GM21381 (cell line): ENCODE measurements around the gene SOX13.
"Not testable (repeated sequence)": the region's sequence is repeated elsewhere in the genome, so short reads cannot be mapped to it uniquely, and the experiment has no call there.

ENCODE experiments used
- ATAC-seq: cut with Tn5 transposase; IDR thresholded peaks from one replicate; pipeline ENCODE4 v1.9.1; 2021; ENCODE audit warnings: mild to moderate bottlenecking, moderate library complexity; ENCODE audit not compliant: unreplicated experiment

Gene SOX13

DNA sequence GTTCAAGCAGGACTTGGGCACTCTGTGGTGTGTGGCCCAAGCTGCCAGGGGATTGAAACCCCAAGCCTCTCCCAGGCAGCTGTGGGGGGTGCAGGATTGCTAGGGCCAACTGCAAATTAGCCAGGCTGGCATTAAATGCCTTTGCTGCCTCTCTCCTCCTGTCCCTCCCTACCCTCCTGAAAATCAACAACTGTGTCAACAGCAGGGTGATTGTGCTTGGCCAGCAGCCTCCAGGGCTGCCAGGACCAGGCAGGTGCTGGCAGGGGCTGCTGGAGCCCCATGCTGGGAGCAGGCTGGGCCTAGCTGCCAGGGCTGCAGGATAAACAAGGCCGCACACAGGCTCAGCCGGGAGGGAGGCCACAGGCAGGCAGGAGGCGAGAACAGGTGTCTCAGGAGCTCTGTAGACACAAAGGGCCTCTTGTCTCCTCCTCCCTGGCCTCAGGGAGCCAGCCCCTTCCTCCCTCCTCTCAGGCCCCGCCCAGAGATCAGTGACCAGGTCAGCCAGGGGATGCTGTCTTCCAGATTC, 11.4 kb downstream of the SOX13 start:
- ATAC-seq, result no peak

GRCh38 chr1:204085876-204086275, 13.0 kb downstream of the SOX13 start:
- ATAC-seq, result no peak

DNA sequence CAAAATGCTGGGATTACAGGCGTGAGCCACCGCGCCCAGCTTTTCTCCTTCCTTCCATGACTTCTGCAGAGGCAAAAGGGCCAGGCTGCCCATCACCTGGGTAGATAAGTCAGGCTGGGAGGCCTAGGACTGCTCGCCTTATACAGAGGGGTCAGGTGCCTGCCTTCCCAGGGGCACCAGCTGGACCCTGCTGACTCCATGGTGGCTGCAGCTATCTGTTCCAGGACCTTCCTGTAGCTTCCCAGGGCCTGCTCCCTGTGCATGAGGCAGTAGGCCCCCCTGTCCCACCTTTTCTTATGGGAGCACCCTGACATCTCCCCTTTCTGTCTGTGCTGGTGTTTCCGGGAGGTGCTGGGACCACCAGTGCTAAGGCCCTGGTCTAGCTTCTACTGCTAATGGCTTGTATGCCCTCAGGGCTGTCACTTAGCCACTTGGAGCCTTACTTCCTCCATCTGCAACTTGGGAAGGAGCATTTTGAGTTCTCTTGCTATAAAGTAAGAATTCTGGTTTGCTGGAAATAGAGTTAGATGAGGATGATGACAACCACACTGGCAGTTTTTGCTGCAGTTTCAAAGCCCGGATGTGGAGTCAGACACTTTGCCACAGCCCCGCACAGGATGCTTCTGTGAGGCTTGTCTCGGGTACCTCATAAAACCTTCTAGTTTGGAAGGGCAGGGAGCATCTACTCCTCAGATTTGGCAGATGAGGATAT, 14.4 kb downstream of the SOX13 start:
- no peak for ATAC-seq

GRCh38 chr1:204087893-204088528, 15.1 kb downstream of the SOX13 start:
- ATAC-seq, result no peak

- ATAC-seq, result no peak
These were observed 15.7 kb downstream of the SOX13 start for GRCh38 chr1:204088596-204088995.

GRCh38 chr1:204089044-204089751, 16.3 kb downstream of the SOX13 start:
- no peak for ATAC-seq

GRCh38 chr1:204090132-204090531, 17.2 kb downstream of the SOX13 start:
- ATAC-seq, result not testable (repeated sequence)

DNA sequence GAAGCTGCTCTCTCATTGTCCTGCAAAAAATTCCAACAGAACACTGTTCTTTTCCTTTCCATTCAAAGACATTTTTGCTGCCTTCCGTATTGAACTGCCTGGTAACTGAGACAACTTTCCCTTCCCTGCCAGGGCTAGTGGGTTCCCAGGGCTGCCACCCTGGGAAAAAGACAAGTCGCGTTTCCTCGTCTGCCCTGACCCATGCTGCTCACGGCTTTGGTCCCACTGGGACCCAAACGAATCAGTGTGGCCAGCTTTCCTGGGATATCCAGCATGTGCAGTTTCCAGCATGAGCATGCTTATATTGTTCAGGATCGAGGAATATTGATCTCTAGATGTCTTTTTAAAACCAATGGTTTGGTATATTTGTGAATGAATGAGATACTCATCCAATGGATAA, 18.2 kb downstream of the SOX13 start:
- ATAC-seq, result no peak

GRCh38 chr1:204091787-204092312, 18.9 kb downstream of the SOX13 start:
- ATAC-seq, result no peak

GRCh38 chr1:204092632-204093420, 19.9 kb downstream of the SOX13 start:
- ATAC-seq, result no peak

- ATAC-seq, result no peak
These were observed 20.5 kb downstream of the SOX13 start for GRCh38 chr1:204093421-204093717.

- ATAC-seq, result no peak
These were observed 20.9 kb downstream of the SOX13 start for GRCh38 chr1:204093781-204094180.

- no peak for ATAC-seq
These were observed 21.4 kb downstream of the SOX13 start for GRCh38 chr1:204094313-204094729.

DNA sequence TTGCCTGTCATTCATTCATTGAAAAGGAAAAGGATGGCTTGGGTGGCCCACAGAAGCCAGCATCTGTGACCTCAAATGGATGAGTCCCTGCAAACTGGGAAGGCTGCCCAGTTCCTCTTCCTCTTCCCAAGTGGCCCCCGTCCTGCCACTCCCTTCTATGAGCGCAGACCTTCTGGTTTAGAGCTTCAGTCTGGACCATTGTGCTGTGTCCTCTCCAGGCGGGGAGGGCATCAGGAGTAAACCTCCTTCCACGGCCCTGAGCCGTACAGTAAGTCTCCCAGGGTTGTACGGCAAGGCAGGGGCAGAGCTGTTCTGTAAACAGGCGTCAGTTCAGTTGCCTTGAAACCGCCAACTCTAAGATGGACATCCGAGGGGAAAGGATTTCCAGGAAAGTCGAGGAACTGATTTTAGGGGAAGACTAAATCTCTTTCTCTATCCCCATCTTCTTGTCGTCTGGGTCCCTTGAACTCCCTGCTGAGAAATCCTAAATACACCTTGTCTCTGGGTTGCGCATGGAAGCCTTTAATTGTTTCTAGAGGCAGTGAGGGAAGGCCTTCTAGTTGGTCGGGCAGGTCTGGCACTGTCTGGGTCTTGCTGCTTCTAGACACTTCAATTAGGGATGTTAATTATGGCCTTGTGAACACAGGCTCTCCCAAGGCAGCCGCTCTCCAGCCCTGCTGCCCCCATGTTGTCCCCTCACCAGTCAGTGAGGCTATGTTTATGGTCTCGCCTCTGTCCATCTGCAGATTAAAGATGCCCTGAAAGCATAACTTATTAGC, 22.1 kb downstream of the SOX13 start:
- no peak for ATAC-seq

GRCh38 chr1:204096931-204097330, 24.0 kb downstream of the SOX13 start:
- ATAC-seq, result no peak

- no peak for ATAC-seq
These were observed 25.8 kb downstream of the SOX13 start for GRCh38 chr1:204098683-204099082.

- not testable (repeated sequence) for ATAC-seq
These were observed 26.8 kb downstream of the SOX13 start for GRCh38 chr1:204099754-204100153.

DNA sequence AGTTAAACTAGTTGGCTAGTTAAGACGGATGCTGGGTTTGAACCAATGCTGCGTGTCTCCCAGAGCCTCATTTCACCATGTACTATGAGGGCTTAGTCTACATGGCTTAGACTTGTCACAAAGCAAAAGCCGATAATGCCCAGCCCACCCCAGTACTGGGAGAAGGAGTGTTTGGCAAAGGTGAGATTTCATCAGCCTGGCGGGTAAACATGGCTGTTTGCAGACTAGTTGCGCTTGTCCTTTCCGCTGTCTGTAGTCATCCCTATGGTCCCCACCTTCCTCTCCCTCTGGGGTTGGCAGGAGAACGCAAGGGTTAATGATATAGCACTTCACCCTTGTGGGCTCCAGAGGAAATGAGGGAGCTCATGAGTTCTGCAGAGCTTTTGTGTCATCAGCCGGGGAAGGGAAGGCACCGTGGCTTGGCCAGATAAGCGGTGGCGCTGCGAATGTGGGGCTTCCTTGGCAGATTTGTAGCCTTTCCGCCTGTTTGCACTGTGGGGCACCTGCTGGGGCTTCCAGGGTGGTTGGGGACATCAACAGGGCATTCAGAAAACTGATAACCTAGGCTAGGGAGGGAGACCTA, 29.2 kb downstream of the SOX13 start:
- ATAC-seq, result no peak

DNA sequence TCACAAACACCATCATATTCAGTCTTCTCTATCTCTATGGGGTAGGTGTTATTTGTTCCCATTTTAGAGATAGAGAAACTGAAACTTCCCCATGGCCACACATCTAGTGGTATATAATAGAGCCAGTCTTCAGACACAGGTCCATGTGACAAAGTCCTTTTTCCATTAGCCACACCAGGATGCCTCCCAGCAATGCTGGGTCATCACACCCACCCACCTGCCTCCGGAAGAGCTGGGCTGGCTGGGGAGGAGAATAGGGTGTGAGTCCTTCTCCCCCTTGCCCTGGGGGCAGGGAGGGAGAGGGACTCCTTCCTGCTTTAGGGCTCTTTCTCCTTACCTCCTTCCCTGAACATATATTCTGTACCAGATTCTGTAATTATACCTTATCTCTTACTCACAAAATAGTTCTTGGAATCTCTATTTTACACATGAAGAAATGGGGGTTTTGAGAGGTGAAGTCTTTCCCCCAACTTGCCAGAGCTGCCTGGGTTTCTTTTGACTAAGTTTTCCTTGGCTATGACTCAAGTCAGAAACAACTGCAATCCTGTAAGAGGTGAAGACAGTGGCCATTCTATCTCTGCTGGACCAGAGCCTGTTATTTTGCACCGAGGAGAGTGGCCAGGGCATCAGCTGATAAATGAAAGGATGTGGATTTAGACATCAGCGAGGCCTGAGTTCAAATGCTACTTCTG, 30.0 kb downstream of the SOX13 start:
- no peak for ATAC-seq
